MM.1S (cell line): ENCODE measurements around the gene MMP24OS.

ENCODE experiments used
- CTCF ChIP-seq: fragments of 300-600 bp; sonication (generic); IDR thresholded peaks from 2 replicates; pipeline ENCODE4 v1.5.1; 2016; ENCODE audit warnings: antibody characterized with exemption, low read length, mixed read lengths
- EZH2 ChIP-seq: fragments of 300-600 bp; sonication (generic); optimal IDR thresholded peaks from 2 replicates; pipeline ENCODE3; 2017; ENCODE audit warnings: low read depth, mild to moderate bottlenecking, antibody characterized with exemption, low read length, mixed read lengths
- EZH2phosphoT487 ChIP-seq: fragments of 300-600 bp; sonication (generic); IDR thresholded peaks from 2 replicates; pipeline ENCODE4 v1.6.1; 2018; ENCODE audit warnings: antibody characterized with exemption, low read length

- TF ChIP-seq CTCF (no peak), EZH2phosphoT487 (no peak), EZH2 (no peak)
Observed at GRCh38 chr20:35297740-35298139, 19.8 kb upstream of the MMP24OS start.
